HUES64 (cell line): ENCODE data around the gene SUSD6.
A peak's percentile ranks its signal among the peaks of the same experiment; 100 is the strongest.

Experiments
- H3K27ac ChIP-seq: 2 replicates; pipeline ENCODE4 v1.7.0; 2013; ENCODE audit warnings: low read depth, low read length, inconsistent platforms
- H3K27me3 ChIP-seq: 2 replicates; pipeline ENCODE4 v1.6.1; 2013; ENCODE audit warnings: mild to moderate bottlenecking, low read length; ENCODE audit not compliant: insufficient read depth
- H3K36me3 ChIP-seq: 2 replicates; pipeline ENCODE4 v1.6.1; 2013; ENCODE audit warnings: mild to moderate bottlenecking, low read length; ENCODE audit not compliant: insufficient read depth
- H3K4me1 ChIP-seq: 2 replicates; pipeline ENCODE4 v1.6.1; 2013; ENCODE audit warnings: mild to moderate bottlenecking, low read length, moderate library complexity; ENCODE audit not compliant: insufficient read depth
- H3K4me3 ChIP-seq: 2 replicates; pipeline ENCODE4 v1.5.1; 2013; ENCODE audit warnings: mild to moderate bottlenecking, low read length, moderate library complexity
- H3K9ac ChIP-seq: 2 replicates; pipeline ENCODE4 v1.6.1; 2013; ENCODE audit warnings: mild to moderate bottlenecking, low read depth, low read length
- H3K9me3 ChIP-seq: 2 replicates; pipeline ENCODE4 v1.6.1; 2013; ENCODE audit warnings: low read depth, low read length; ENCODE audit not compliant: insufficient read depth
- WGBS: fragments of 150-250, 120-280 bp; methylation state at CpG from one replicate; pipeline ENCODE4 v1.1.7; 2013; ENCODE audit warnings: missing lambda C conversion rate; 5-methylcytosine and 5-hydroxymethylcytosine counted together

SUSD6 gene

GRCh38 chr14:69688299-69688649 is 76.9 kb downstream of the SUSD6 start:
- WGBS, result 83% methylated on average over 1 of the region's 1 CpG
- Histone ChIP-seq H3K36me3 (no peaks in the 10 kb centered on the region), H3K27ac (no peak overlapping the region), H3K9me3 (no peaks in the 10 kb centered on the region), H3K9ac (no peak overlapping the region), H3K27me3 (no peaks in the 10 kb centered on the region), H3K4me1 (peaks cover 11% of the 10 kb centered on the region; the same call in 1 of the 2 replicates), H3K4me3 (no peak overlapping the region)

- Histone ChIP-seq H3K9ac (no peak overlapping the region), H3K36me3 (no peaks in the 10 kb centered on the region), H3K27me3 (no peaks in the 10 kb centered on the region), H3K27ac (no peak overlapping the region), H3K4me1 (peaks cover 15% of the 10 kb centered on the region; the same call in 1 of the 2 replicates), H3K4me3 (no peak overlapping the region), H3K9me3 (no peaks in the 10 kb centered on the region)
- 96% methylated on average over 2 of the region's 2 CpGs for WGBS
These were observed 78.6 kb downstream of the SUSD6 start for GRCh38 chr14:69690042-69690441.

- no peak overlapping the region for H3K27ac ChIP-seq
- H3K4me1 ChIP-seq, result peaks cover 24% of the 10 kb centered on the region
These were observed 81.2 kb downstream of the SUSD6 start for GRCh38 chr14:69692594-69692993.

GRCh38 chr14:69693145-69693544 is 81.7 kb downstream of the SUSD6 start:
- Histone ChIP-seq H3K9ac (no peak overlapping the region), H3K4me1 (peaks cover 25% of the 10 kb centered on the region), H3K27me3 (no peaks in the 10 kb centered on the region), H3K36me3 (no peaks in the 10 kb centered on the region), H3K4me3 (no peak overlapping the region), H3K27ac (no peak overlapping the region), H3K9me3 (no peaks in the 10 kb centered on the region)
- 93% methylated on average over 3 of the region's 3 CpGs for WGBS

More at GRCh38 chr14:69692594-69692993, 81.2 kb downstream of the SUSD6 start:
- Histone ChIP-seq H3K4me3 (no peak overlapping the region), H3K9ac (no peak overlapping the region), H3K9me3 (no peaks in the 10 kb centered on the region), H3K36me3 (no peaks in the 10 kb centered on the region), H3K27me3 (no peaks in the 10 kb centered on the region)
- 87% methylated on average over 1 of the region's 1 CpG for WGBS

GRCh38 chr14:69693801-69694729 is 82.7 kb downstream of the SUSD6 start:
- 91% methylated on average over 4 of the region's 4 CpGs for WGBS
- no peaks in the 10 kb centered on the region for H3K27me3 ChIP-seq
- H3K36me3 ChIP-seq, result no peaks in the 10 kb centered on the region
- peaks cover 32% of the 10 kb centered on the region for H3K4me1 ChIP-seq
- H3K4me3 ChIP-seq, result no peak overlapping the region
- H3K27ac ChIP-seq, result no peak overlapping the region
- H3K9me3 ChIP-seq, result no peaks in the 10 kb centered on the region
- no peak overlapping the region for H3K9ac ChIP-seq

- no peaks in the 10 kb centered on the region for H3K9me3 ChIP-seq
- no peak overlapping the region for H3K9ac ChIP-seq
- no peaks in the 10 kb centered on the region for H3K36me3 ChIP-seq
- H3K27me3 ChIP-seq, result no peaks in the 10 kb centered on the region
- WGBS, result 79% methylated on average over 5 of the region's 5 CpGs
- no peak overlapping the region for H3K4me3 ChIP-seq
- no peak overlapping the region for H3K27ac ChIP-seq
- H3K4me1 ChIP-seq, result peaks cover 35% of the 10 kb centered on the region
These were observed 83.4 kb downstream of the SUSD6 start for GRCh38 chr14:69694730-69695281.

- no peak overlapping the region for H3K4me3 ChIP-seq
- H3K4me1 ChIP-seq, result peaks cover 41% of the 10 kb centered on the region
- no peak overlapping the region for H3K27ac ChIP-seq
- H3K36me3 ChIP-seq, result no peaks in the 10 kb centered on the region
- H3K9ac ChIP-seq, result no peak overlapping the region
- 78% methylated on average over 6 of the region's 6 CpGs for WGBS
- no peaks in the 10 kb centered on the region for H3K9me3 ChIP-seq
- H3K27me3 ChIP-seq, result no peaks in the 10 kb centered on the region
These were observed 84.2 kb downstream of the SUSD6 start for GRCh38 chr14:69695322-69696203.

- no peak overlapping the region for H3K9ac ChIP-seq
- peaks cover 47% of the 10 kb centered on the region for H3K4me1 ChIP-seq
- H3K27me3 ChIP-seq, result no peaks in the 10 kb centered on the region
- no peak overlapping the region for H3K4me3 ChIP-seq
- no peaks in the 10 kb centered on the region for H3K9me3 ChIP-seq
- no peaks in the 10 kb centered on the region for H3K36me3 ChIP-seq
- no peak overlapping the region for H3K27ac ChIP-seq
These were observed 84.8 kb downstream of the SUSD6 start for GRCh38 chr14:69696204-69696527.

GRCh38 chr14:69696633-69697557 is 85.5 kb downstream of the SUSD6 start:
- H3K27me3 ChIP-seq, result no peaks in the 10 kb centered on the region
- no peaks in the 10 kb centered on the region for H3K36me3 ChIP-seq
- H3K4me3 ChIP-seq, result no peak overlapping the region
- H3K27ac ChIP-seq, result peak overlapping the region; percentile 27; the same call in 1 of the 2 replicates
- peaks cover 51% of the 10 kb centered on the region for H3K4me1 ChIP-seq
- no peaks in the 10 kb centered on the region for H3K9me3 ChIP-seq
- WGBS, result 96% methylated on average over 6 of the region's 8 CpGs
- H3K9ac ChIP-seq, result no peak overlapping the region

- Histone ChIP-seq H3K4me1 (peaks cover 46% of the 10 kb centered on the region), H3K9me3 (no peaks in the 10 kb centered on the region), H3K36me3 (no peaks in the 10 kb centered on the region), H3K9ac (no peak overlapping the region), H3K27me3 (no peaks in the 10 kb centered on the region), H3K4me3 (no peak overlapping the region), H3K27ac (no peak overlapping the region)
- 76% methylated on average over 3 of the region's 3 CpGs for WGBS
These were observed 87.2 kb downstream of the SUSD6 start for GRCh38 chr14:69698572-69698971.
